Activated CD8-positive, alpha-beta T cell treated with anti-CD3 and anti-CD28 coated beads for 36 hours (primary cell): ENCODE results near the gene SLC5A11. TPM values are rescaled to one million over a fixed set of nuclear protein-coding genes. Genes with fewer than 3 reads are reported as not detected.
"Not testable (repeated sequence)": the region's sequence is repeated elsewhere in the genome, so short reads cannot be mapped to it uniquely, and the experiment has no call there.

ENCODE experiments used
- ATAC-seq: fragments of 200-7000 bp; cut with Tn5 transposase; one replicate; pipeline ENCODE4 v1.10.0; 2021; ENCODE audit warnings: mild to moderate bottlenecking, moderate library complexity
- CTCF ChIA-PET: fragments of 350-600 bp; sonication (Branson Sonifier 250); formaldehyde crosslinking; loops from one replicate; lab custom pipeline; 2021; ENCODE audit warnings: antibody characterized with exemption; lab: Charles Lee
- POLR2A ChIA-PET: fragments of 350-600 bp; sonication (Branson Sonifier 250); formaldehyde crosslinking; loops from one replicate; lab custom pipeline; 2021; ENCODE audit warnings: antibody characterized with exemption; lab: Charles Lee
- DNase-seq: peaks from one replicate; pipeline ENCODE4 v3.0.0-alpha.2; 2020
- H3K27ac Mint-ChIP-seq: one replicate; pipeline ENCODE4 v1.8.0; 2021; ENCODE audit warnings: mild to moderate bottlenecking, mixed read lengths
- H3K27me3 Mint-ChIP-seq: one replicate; pipeline ENCODE4 v1.8.0; 2021; ENCODE audit warnings: mixed read lengths
- H3K36me3 Mint-ChIP-seq: one replicate; pipeline ENCODE4 v1.8.0; 2021; ENCODE audit warnings: low read depth, mixed read lengths
- H3K4me1 Mint-ChIP-seq: one replicate; pipeline ENCODE4 v1.8.0; 2021; ENCODE audit warnings: low read depth, mixed read lengths
- H3K4me3 Mint-ChIP-seq: one replicate; pipeline ENCODE4 v1.8.0; 2021; ENCODE audit warnings: mild to moderate bottlenecking, moderate library complexity, mixed read lengths
- H3K9me3 Mint-ChIP-seq: one replicate; pipeline ENCODE4 v1.8.0; 2021; ENCODE audit warnings: mixed read lengths
- intact Hi-C: fragments of 100-400 bp; cut with micrococcal nuclease; formaldehyde crosslinking; loops from one replicate; pipeline ENCODE4 v1.10.0; 2022
- total RNA-seq, 2 experiments: library from RNA; stranded (reverse); gene quantifications; one replicate each; pipeline ENCODE4 v1.2.3, GENCODE V29; 2021
- TF ChIP-seq, protein P1 (sequence below): fragments of 200-600 bp; IDR thresholded peaks from one replicate; pipeline ENCODE4 v1.8.0; 2022; ENCODE audit warnings: antibody characterized with exemption, mild to moderate bottlenecking

Gene SLC5A11
- total RNA-seq, 2 experiments from 2014 or later, result 0.18 to 0.78 TPM

- CTCF ChIA-PET, result interaction anchor here (0.6 kb wide), 1 partner anchor 199 kb away, joined by 3 read pairs; no protein-coding TSS in a partner anchor
- TF ChIP-seq, protein P1, sequence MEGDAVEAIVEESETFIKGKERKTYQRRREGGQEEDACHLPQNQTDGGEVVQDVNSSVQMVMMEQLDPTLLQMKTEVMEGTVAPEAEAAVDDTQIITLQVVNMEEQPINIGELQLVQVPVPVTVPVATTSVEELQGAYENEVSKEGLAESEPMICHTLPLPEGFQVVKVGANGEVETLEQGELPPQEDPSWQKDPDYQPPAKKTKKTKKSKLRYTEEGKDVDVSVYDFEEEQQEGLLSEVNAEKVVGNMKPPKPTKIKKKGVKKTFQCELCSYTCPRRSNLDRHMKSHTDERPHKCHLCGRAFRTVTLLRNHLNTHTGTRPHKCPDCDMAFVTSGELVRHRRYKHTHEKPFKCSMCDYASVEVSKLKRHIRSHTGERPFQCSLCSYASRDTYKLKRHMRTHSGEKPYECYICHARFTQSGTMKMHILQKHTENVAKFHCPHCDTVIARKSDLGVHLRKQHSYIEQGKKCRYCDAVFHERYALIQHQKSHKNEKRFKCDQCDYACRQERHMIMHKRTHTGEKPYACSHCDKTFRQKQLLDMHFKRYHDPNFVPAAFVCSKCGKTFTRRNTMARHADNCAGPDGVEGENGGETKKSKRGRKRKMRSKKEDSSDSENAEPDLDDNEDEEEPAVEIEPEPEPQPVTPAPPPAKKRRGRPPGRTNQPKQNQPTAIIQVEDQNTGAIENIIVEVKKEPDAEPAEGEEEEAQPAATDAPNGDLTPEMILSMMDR, result no peak
- no peak overlapping the region for H3K4me3 Mint-ChIP-seq
These were observed 6.5 kb downstream of the SLC5A11 start for GRCh38 chr16:24852281-24852721.

GRCh38 chr16:24853169-24853824 lies 7.5 kb downstream of the SLC5A11 start:
- no peak for DNase-seq
- ChIA-PET CTCF (interaction anchor here (0.9 kb wide), 1 partner anchor 10 kb away, joined by 3 read pairs; no protein-coding TSS in a partner anchor), POLR2A (no interaction called here)
- Mint-ChIP-seq H3K27ac (no peak overlapping the region), H3K36me3 (no peaks in the 10 kb centered on the region), H3K27me3 (peaks cover 2% of the 10 kb centered on the region), H3K4me3 (no peak overlapping the region), H3K9me3 (no peaks in the 10 kb centered on the region), H3K4me1 (peaks cover 9% of the 10 kb centered on the region)
- TF ChIP-seq, protein P1, result no peak
- intact Hi-C loops, result no loop called here
- no peak for ATAC-seq

More at GRCh38 chr16:24852281-24852721, 6.5 kb downstream of the SLC5A11 start:
- H3K27me3 Mint-ChIP-seq, result no peaks in the 10 kb centered on the region
- POLR2A ChIA-PET, result no interaction called here
- no peaks in the 10 kb centered on the region for H3K36me3 Mint-ChIP-seq
- H3K27ac Mint-ChIP-seq, result no peak overlapping the region
- ATAC-seq (no peak), DNase-seq (no peak)
- peaks cover 9% of the 10 kb centered on the region for H3K4me1 Mint-ChIP-seq
- H3K9me3 Mint-ChIP-seq, result no peaks in the 10 kb centered on the region
- intact Hi-C loops, result no loop called here

- no peak for ATAC-seq
- TF ChIP-seq, protein P1, result no peak
- ChIA-PET CTCF (interaction anchor here (1.2 kb wide), 1 partner anchor 119 kb away, joined by 3 read pairs; no protein-coding TSS in a partner anchor), POLR2A (no interaction called here)
- Mint-ChIP-seq H3K36me3 (no peaks in the 10 kb centered on the region), H3K4me3 (no peak overlapping the region), H3K27me3 (peaks cover 2% of the 10 kb centered on the region), H3K27ac (no peak overlapping the region), H3K4me1 (peaks cover 9% of the 10 kb centered on the region), H3K9me3 (no peaks in the 10 kb centered on the region)
- intact Hi-C loops, result no loop called here
- DNase-seq, result no peak
These were observed 8.1 kb downstream of the SLC5A11 start for GRCh38 chr16:24853830-24854229.

DNA sequence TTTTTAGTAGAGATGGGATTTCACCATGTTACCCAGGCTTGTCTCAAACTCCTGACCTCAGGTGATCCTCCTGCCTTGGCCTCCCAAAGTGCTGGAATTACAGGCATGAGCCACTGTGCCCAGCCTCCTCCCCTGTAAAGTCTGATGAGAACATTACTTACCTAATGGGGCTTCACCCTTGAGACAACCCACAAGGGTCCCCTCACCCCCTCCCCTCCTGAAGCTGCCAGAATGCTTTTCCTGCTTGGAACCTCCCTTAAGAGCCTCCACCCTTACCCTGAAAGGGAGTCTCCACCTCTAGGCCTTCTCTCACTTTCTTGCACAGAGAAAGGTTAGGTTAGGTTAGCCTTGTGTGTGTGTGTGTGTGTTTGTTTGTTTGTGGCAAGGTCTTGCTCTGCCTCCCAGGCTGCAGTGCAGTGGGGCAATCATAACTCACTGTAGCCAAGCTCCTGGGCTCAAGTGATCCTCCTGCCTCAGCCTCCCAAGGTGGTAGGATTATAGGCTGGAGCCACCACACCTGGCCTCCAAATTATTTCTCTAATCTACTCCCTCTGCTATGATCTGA lies 8.9 kb downstream of the SLC5A11 start:
- no peaks in the 10 kb centered on the region for H3K9me3 Mint-ChIP-seq
- ATAC-seq, result no peak
- peaks cover 2% of the 10 kb centered on the region for H3K27me3 Mint-ChIP-seq
- peaks cover 9% of the 10 kb centered on the region for H3K4me1 Mint-ChIP-seq
- no peaks in the 10 kb centered on the region for H3K36me3 Mint-ChIP-seq
- H3K4me3 Mint-ChIP-seq, result no peak overlapping the region
- intact Hi-C loops, result no loop called here
- H3K27ac Mint-ChIP-seq, result no peak overlapping the region
- POLR2A ChIA-PET, result no interaction called here
- CTCF ChIA-PET, result interaction anchor here (1.2 kb wide), 1 partner anchor 118 kb away, joined by 3 read pairs; no protein-coding TSS in a partner anchor
- no peak for DNase-seq
- TF ChIP-seq, protein P1, result no peak

- Mint-ChIP-seq H3K27me3 (peaks cover 2% of the 10 kb centered on the region), H3K4me3 (no peak overlapping the region), H3K36me3 (no peaks in the 10 kb centered on the region), H3K9me3 (no peaks in the 10 kb centered on the region), H3K4me1 (peaks cover 9% of the 10 kb centered on the region), H3K27ac (no peak overlapping the region)
- TF ChIP-seq, protein P1, result no peak
- POLR2A ChIA-PET, result no interaction called here
- ATAC-seq, result no peak
- no peak for DNase-seq
- CTCF ChIA-PET, result no interaction called here
- intact Hi-C loops, result no loop called here
These were observed 9.9 kb downstream of the SLC5A11 start for GRCh38 chr16:24855678-24856077.

GRCh38 chr16:24856871-24857270 lies 11.1 kb downstream of the SLC5A11 start:
- H3K4me1 Mint-ChIP-seq, H3K36me3 Mint-ChIP-seq, intact Hi-C loops, H3K9me3 Mint-ChIP-seq, ATAC-seq, POLR2A ChIA-PET, H3K4me3 Mint-ChIP-seq, CTCF ChIA-PET, DNase-seq, H3K27ac Mint-ChIP-seq, H3K27me3 Mint-ChIP-seq: not testable (repeated sequence)
